ENCODE results near the gene GPR39.

DNA sequence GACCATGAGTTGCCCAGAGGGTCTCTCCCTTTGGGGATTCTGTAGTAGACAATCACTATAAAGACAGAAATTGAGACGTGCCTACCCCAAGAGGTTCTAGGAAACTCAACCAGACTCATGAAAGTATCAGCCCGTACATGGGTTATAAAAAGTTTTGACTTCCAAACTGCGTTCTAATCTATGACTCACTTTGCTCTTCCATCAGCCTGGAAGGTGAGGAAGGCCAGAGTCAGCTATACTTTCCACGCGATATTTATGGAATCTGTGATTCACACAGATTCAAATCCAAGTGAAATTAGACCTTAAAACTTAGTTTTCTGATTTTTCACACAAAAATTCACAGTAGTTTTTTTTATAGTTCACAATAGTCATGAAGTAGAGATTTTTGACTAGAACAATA is 261.1 kb downstream of the GPR39 start:
- TF ChIP-seq POLR2AphosphoS5 (IDR thresholded peaks at IDR 0.05) (no peak), POLR2A (IDR thresholded peaks at IDR 0.05) (no peak)
- TF ChIP-seq, protein P1, sequence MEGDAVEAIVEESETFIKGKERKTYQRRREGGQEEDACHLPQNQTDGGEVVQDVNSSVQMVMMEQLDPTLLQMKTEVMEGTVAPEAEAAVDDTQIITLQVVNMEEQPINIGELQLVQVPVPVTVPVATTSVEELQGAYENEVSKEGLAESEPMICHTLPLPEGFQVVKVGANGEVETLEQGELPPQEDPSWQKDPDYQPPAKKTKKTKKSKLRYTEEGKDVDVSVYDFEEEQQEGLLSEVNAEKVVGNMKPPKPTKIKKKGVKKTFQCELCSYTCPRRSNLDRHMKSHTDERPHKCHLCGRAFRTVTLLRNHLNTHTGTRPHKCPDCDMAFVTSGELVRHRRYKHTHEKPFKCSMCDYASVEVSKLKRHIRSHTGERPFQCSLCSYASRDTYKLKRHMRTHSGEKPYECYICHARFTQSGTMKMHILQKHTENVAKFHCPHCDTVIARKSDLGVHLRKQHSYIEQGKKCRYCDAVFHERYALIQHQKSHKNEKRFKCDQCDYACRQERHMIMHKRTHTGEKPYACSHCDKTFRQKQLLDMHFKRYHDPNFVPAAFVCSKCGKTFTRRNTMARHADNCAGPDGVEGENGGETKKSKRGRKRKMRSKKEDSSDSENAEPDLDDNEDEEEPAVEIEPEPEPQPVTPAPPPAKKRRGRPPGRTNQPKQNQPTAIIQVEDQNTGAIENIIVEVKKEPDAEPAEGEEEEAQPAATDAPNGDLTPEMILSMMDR (IDR thresholded peaks at IDR 0.05) = no peak
